Kidney (tissue), 14 donors: ENCODE data around the gene CD44. TPM values are rescaled to one million over a fixed set of nuclear protein-coding genes. Genes with fewer than 3 reads are reported as not detected.

ENCODE experiments used
- DNase-seq, 5 donors: peaks; one replicate each; pipeline ENCODE4 v3.0.0-alpha.2; 2013 to 2020
- FAIRE-seq: peaks from 2 replicates; lab custom pipeline; 2012; peaks lifted over from hg19 to GRCh38; lab: Jason Lieb, UNC
- H3K27ac ChIP-seq, 2 donors: one replicate each; pipeline ENCODE4 v1.7.0; 2013; ENCODE audit warnings: low read depth in 2 of 2, low read length in 2 of 2, inconsistent platforms in 1 of 2
- H3K27me3 ChIP-seq: one replicate; pipeline ENCODE4 v1.7.1; 2013; ENCODE audit warnings: low read length, inconsistent platforms; ENCODE audit not compliant: control insufficient read depth, insufficient read depth
- H3K36me3 ChIP-seq, 3 donors: one replicate each; pipeline versions ENCODE4 v1.7.0 to v1.7.1; 2013; ENCODE audit warnings: low read length in 3 of 3, control low read depth in 1 of 3, inconsistent platforms in 1 of 3; ENCODE audit not compliant: insufficient read depth in 3 of 3, control insufficient read depth in 2 of 3
- H3K4me1 ChIP-seq, 3 donors: one replicate each; pipeline versions ENCODE4 v1.7.0 to v1.7.1; 2013; ENCODE audit warnings: low read length in 3 of 3, inconsistent platforms in 1 of 3, low read depth in 1 of 3; ENCODE audit not compliant: control insufficient read depth in 2 of 3, insufficient read depth in 2 of 3
- H3K4me3 ChIP-seq, 3 donors: one replicate each; pipeline versions ENCODE4 v1.7.0 to v1.8.1; 2013; ENCODE audit warnings: low read length in 3 of 3, control low read depth in 1 of 3, inconsistent platforms in 1 of 3
- H3K9ac ChIP-seq, 3 donors: one replicate each; pipeline versions ENCODE4 v1.7.0 to v1.7.1; 2013; ENCODE audit warnings: low read length in 3 of 3, control low read depth in 1 of 3, inconsistent platforms in 1 of 3
- H3K9me3 ChIP-seq, 3 donors: one replicate each; pipeline versions ENCODE4 v1.7.0 to v1.7.1; 2013; ENCODE audit warnings: low read length in 3 of 3, control low read depth in 1 of 3, inconsistent platforms in 1 of 3; ENCODE audit not compliant: control insufficient read depth in 2 of 3, insufficient read depth in 1 of 3
- intact Hi-C: fragments of 100-400 bp; cut with DNase I; formaldehyde crosslinking; loops from one replicate; pipeline ENCODE4 v1.11.1; 2022
- polyA plus RNA-seq: library from polyadenylated mRNA; stranded (reverse); fragments of 350-450 nt; fragmentation: Illumina TruSeq; extraction: RNeasy Lipid Tissue Mini Kit (QIAGEN cat#74804); gene quantifications from one replicate; pipeline ENCODE4 v1.2.3, GENCODE V29; 2014; ENCODE audit warnings: low read depth, low replicate concordance; ENCODE audit not compliant: insufficient read depth
- total RNA-seq: library from RNA; stranded (reverse); fragmentation: NEBNext Ultra II Directional; extraction: Animal tissue kit (Norgen Biotek cat#: 25700); gene quantifications from one replicate; pipeline ENCODE4 v1.2.1, GENCODE V29; 2021
- TF ChIP-seq, protein P1 (sequence below): IDR thresholded peaks from 3 replicates; pipeline ENCODE4 v1.5.1; 2012; ENCODE audit warnings: mild to moderate bottlenecking, moderate library complexity, borderline replicate concordance; ENCODE audit not compliant: insufficient read depth; ENCODE audit errors: extremely low read depth
- donor health status: control.
- donor health status: control.
- donor health status: control.
- donor health status: control.
- donor health status: control.
- donor health status: DM: yes; HTN: yes; CAD: no.
- donor health status: Normal renal cell carcinoma (clear cell type).

The CD44 gene
- total and polyA plus RNA-seq, 2 donors from 2014 or later, result 13.8 to 235 TPM

DNA sequence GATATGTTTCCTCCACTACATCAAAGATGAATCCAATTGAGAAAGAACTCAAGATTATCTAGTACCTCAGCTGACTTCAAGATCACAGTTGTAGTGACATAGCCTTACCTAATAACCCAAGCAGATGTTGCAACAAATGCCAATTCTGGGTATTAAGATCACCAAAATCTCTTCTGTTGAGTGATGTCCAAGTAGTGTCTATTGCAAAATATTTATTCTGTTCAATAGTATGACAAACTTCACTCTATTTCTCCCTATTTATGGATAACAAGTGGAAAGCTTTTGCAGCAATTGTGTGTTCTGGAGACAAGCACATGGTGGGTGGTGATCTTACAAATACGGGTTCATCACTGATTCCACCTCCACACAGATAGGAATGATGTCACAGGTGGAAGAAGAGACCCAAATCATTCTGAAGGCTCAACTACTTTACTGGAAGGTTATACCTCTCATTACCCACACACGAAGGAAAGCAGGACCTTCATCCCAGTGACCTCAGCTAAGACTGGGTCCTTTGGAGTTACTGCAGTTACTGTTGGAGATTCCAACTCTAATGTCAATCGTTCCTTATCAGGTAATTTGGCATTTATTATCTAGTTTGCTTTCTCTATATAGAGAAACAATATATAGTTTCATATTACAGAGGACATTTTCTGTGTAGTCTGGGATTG is 72.0 kb downstream of the CD44 start:
- Histone ChIP-seq H3K9me3 (no peaks in the 10 kb centered on the region), H3K27me3 (no peaks in the 10 kb centered on the region), H3K4me3 (no peak overlapping the region), H3K4me1 (no peaks in the 10 kb centered on the region), H3K36me3 (no peaks in the 10 kb centered on the region), H3K27ac (no peak overlapping the region), H3K9ac (no peak overlapping the region)
- FAIRE-seq (no peak), DNase-seq (no peak)
- intact Hi-C loops, result no loop called here
- TF ChIP-seq, protein P1, sequence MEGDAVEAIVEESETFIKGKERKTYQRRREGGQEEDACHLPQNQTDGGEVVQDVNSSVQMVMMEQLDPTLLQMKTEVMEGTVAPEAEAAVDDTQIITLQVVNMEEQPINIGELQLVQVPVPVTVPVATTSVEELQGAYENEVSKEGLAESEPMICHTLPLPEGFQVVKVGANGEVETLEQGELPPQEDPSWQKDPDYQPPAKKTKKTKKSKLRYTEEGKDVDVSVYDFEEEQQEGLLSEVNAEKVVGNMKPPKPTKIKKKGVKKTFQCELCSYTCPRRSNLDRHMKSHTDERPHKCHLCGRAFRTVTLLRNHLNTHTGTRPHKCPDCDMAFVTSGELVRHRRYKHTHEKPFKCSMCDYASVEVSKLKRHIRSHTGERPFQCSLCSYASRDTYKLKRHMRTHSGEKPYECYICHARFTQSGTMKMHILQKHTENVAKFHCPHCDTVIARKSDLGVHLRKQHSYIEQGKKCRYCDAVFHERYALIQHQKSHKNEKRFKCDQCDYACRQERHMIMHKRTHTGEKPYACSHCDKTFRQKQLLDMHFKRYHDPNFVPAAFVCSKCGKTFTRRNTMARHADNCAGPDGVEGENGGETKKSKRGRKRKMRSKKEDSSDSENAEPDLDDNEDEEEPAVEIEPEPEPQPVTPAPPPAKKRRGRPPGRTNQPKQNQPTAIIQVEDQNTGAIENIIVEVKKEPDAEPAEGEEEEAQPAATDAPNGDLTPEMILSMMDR, result no peak

DNA sequence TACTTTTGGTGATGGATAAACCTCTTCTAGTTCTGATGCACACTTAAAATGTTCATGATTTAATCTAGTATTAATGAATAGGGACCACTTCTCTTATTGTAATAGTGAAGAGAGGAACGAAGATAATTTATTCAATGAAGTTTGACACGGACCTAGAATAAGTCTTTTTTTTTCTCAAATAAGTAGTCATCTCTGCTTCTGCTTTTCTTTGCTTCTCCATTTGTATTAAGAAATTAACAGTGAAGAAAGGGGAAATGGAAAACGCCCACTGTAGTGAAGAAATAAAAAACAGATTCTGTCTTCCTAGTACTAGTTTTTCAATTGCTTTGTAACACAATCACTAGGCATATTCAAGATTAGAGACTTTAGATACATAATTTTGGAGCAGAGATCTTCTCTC is 73.0 kb downstream of the CD44 start:
- intact Hi-C loops, result no loop called here
- Histone ChIP-seq H3K4me3 (no peak overlapping the region), H3K4me1 (no peaks in the 10 kb centered on the region), H3K9me3 (no peaks in the 10 kb centered on the region), H3K9ac (no peak overlapping the region), H3K36me3 (no peaks in the 10 kb centered on the region), H3K27me3 (no peaks in the 10 kb centered on the region), H3K27ac (no peak overlapping the region)
- DNase-seq (no peak), FAIRE-seq (no peak)
- TF ChIP-seq, protein P1, result no peak

DNA sequence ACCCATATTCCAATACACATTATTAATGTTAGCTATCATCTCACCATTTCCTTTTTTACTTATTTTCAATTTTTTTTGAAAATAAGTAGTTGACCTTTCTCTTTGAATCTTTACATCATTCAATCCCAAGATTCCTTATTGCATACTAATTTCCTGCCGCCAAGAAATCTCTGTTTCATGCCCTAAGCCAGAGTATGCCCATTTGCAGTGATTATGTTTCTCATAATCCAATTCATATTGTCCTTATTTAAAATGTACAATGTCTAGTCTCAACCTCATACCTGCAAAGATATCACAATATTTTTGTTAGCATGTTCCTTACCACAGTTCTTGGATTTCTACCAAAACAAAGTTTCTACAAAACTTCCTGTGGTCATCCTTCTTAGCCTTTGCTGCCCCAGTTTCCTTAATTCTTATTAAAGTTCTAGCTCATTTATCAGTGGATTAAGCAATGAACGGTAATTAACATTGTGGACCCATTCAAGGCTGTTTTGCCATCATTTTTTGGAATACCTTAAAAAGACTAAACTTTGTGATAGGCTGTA is 75.3 kb downstream of the CD44 start:
- TF ChIP-seq, protein P1, result no peak
- Histone ChIP-seq H3K27me3 (no peaks in the 10 kb centered on the region), H3K4me1 (no peaks in the 10 kb centered on the region), H3K27ac (no peak overlapping the region), H3K4me3 (no peak overlapping the region), H3K36me3 (no peaks in the 10 kb centered on the region), H3K9me3 (no peaks in the 10 kb centered on the region), H3K9ac (no peak overlapping the region)
- FAIRE-seq (no peak), DNase-seq (no peak)
- intact Hi-C loops, result no loop called here
